HG03025 (cell line): Measurements from ENCODE around the gene MACF1.

Source experiments
- ATAC-seq: cut with Tn5 transposase; IDR thresholded peaks from one replicate; pipeline ENCODE4 v1.9.1; 2021; ENCODE audit warnings: mild to moderate bottlenecking, moderate library complexity; ENCODE audit not compliant: unreplicated experiment, low FRiP score

The MACF1 gene

DNA sequence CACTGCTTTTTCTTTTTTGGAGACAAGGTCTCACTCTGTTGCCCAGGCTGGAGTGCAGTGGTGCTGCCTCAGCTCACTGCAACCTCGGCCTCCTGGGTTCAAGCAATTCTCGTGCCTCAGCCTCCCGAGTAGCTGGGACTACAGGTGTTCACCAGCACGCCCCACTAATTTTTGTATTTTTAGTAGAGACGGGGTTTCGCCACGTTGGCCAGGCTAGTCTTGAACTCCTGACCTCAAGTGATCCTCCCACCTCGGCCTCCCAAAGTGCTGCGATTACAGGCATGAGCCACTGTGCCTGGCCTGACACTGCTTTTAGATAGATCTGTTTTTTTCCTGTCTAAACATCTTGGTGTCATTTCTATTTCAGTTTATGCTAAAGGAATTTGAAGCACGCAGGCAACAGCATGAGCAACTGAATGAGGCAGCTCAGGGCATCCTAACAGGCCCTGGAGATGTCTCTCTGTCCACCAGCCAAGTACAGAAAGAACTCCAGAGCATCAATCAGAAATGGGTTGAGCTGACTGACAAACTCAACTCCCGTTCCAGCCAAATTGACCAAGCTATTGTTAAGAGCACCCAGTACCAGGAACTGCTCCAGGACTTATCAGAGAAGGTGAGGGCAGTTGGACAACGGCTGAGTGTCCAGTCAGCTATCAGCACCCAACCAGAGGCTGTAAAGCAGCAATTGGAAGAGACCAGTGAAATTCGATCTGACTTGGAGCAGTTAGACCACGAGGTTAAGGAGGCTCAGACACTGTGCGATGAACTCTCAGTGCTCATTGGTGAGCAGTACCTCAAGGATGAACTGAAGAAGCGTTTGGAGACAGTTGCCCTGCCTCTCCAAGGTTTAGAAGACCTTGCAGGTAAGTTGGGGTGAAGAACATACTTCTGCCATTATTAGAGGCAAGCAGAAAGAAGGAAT lies 180.8 kb downstream of the MACF1 start:
- no peak for ATAC-seq

DNA sequence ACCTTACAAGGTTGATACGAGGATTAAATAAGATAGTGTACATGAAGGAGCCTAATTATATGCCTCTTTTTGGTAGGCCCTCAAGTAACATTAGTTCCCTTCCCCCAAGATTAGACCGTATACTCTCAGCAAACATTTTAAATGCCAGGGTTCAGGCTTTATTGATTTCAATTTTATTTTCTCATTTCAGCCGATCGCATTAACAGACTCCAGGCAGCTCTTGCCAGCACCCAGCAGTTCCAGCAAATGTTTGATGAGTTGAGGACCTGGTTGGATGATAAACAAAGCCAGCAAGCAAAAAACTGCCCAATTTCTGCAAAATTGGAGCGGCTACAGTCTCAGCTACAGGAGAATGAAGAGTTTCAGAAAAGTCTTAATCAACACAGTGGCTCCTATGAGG lies 182.5 kb downstream of the MACF1 start:
- ATAC-seq = no peak

DNA sequence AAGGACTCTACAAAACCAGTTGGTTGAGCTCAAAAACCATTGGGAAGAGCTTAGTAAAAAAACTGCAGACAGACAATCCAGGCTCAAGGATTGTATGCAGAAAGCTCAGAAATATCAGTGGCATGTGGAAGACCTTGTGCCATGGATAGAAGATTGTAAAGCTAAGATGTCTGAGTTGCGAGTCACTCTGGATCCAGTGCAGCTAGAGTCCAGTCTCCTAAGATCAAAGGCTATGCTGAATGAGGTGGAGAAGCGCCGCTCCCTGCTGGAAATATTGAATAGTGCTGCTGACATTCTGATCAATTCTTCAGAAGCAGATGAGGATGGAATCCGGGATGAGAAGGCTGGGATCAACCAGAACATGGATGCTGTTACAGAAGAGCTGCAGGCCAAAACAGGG lies 183.0 kb downstream of the MACF1 start:
- ATAC-seq = no peak

DNA sequence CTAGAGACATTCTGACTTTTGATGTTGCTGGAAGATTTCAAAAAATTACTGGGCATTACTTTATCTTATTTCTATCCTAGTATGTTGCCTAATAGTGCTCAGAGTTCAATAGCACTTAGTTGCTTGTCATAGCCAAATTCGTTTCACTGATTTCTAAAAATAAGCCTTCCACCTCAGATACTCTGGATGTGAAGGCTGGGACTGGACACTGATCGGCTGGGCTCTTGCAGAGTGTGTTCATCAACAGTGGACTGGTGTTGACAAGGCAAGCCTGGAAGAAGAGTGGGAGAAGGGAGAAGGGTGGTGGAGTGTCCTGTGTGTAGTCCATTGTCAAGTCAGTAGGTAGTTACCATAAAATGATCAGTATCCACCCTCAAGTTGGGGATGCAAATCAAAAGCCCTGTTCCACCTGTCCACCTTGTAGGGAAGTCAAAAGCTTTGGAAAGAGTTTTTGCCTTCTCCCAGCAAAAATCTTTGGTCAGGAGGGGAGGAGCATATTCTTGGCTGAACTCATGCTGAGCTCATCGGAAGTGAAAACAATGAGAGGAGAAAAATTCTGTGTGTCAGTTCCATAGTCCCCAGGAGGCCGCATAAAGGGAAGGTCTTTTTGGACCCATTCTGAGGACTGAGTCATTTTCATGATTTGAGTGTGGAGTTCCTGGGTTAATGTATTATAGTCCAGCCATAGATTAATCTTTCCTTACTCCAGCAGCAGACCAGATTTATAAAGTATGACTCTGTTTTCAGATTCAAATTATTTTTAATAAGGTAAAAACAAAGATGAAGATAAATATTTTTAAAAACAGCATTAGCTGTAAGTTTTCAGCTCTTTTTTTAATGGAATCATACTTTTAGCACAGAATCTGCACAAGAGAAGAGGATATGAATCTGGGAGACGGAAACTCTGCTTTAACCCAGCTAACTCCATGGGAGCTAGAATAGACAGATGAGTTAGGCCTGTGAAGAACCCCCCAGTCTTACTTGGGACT lies 187.5 kb downstream of the MACF1 start:
- no peak for ATAC-seq

DNA sequence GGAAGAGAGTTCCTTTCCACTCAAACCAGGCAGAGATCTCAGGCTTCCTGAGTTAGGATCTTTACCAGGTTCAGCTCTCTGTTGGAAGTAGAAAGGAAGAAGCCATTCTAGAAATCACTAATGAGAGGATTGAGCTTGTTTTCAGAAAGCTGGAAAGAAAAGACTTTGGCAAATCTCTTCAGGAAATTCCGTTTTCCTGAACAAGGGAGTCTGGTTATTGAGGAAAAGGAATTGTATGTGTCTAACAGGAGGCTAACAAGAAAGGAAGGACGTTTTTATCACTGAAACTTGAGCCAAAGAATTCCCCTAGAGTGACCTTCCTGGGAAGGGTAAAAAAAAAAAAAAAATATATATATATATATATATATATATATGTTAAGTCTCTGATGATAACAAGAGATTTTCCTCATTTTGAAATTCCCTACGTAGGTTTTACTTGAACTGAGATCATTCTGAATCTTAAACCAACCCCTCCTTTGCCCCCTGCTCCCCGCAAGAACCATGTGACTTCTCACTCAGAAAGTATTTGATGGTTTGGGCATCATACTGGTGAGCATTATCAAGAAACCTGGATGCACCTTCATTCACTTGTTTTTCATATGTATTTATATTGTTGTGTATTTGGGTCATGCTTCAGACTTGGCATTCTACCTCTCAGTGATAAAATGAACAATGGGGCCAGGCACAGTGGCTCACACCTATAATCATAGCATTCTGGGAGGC lies 188.5 kb downstream of the MACF1 start:
- no peak for ATAC-seq

DNA sequence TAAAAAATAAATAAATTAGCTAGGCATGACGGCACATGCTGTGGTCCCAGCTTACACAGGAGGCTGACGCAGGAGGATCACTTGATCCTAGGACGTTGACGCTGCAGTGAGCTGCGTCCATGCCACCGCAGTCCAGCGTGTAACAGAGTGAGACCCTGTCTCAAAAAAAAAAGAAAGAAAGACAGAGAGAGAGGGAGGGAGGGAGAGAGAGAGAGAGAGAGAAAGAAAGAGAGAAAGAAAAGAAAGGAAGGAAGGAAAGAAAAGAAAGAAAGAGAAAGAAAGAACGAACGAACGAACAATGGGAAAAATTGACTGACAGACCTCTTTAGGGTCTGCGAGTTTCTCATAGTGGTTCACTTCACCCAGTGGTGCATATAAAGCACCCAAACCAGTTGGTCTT lies 189.2 kb downstream of the MACF1 start:
- ATAC-seq = no peak

DNA sequence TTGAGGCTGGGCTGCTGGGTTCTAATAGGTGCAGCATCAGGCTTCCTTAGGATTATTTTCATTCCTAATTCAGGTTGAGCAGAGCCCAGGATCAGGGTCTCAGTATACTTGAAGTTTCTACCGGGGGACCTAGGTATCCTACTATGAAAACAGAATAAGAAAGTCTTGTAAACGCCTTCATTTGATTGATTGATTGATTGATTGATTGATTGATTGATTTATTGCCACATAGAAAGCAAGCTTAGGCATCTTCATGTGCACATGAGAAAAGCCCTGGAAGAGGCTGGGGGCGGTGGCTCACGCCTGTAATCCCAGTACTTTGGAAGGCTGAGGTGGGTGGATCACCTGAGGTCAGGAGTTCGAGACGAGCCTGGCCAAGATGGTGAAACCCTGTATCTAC lies 189.6 kb downstream of the MACF1 start:
- no peak for ATAC-seq

DNA sequence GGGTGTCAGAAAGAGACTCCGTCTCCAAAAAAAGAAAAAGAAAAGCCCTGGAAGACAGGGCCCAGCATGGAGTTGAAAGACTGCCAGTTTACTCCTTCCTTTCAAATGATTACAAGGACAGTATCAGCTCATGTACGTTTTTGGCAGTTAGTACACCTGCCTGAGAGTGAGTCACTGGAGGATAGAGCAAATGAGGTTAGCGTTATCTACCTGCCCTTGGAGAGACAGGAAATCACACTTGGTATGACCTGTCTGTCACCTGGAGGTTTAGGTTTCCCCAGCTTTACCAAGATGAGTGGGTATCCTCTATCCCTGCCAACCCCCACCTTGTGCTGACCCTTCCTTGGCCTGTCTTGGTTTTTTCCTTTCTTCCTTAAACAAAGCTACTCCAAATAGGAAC lies 190.1 kb downstream of the MACF1 start:
- no peak for ATAC-seq

DNA sequence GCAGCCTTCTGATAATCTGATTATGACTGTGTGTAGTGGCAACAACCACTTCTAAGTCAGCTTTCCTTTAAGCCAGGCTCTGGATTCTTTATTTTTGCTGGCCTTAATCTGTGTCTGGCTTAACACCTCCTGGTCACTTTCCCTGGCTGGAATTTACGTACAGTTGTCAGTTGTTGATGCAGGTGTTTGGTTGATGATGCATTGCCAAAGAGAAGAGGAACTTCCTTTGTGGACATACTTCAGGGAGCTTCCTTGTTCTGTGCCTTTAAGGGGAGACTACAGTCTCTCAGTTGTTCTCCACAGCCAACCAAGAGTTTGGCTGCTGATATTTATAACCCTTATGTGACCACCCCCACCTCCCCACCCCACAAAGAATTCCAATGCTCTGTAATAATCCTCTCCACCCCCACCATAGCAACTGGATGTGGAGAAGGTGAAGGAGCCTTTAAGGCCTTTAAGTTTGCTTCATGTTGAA lies 190.9 kb downstream of the MACF1 start:
- ATAC-seq = no peak

DNA sequence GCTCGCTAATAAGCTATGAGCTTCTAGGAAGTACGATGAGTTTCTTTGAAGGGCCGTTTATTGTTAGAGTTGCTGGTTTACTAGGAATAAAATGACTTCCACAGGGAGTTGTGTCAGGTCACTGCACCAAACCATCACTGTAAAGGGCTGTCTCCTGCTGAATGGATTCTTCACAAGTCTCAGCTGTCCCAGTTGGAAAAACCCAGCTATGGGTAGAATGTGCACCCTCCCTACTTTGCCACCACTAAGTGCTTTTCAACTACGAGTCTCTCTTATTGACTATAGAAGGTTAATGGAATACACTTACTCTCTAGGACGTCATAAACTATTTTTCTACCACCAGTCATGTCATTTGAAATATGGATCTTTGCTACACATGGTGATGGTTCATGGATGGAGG lies 192.2 kb downstream of the MACF1 start:
- ATAC-seq = no peak

DNA sequence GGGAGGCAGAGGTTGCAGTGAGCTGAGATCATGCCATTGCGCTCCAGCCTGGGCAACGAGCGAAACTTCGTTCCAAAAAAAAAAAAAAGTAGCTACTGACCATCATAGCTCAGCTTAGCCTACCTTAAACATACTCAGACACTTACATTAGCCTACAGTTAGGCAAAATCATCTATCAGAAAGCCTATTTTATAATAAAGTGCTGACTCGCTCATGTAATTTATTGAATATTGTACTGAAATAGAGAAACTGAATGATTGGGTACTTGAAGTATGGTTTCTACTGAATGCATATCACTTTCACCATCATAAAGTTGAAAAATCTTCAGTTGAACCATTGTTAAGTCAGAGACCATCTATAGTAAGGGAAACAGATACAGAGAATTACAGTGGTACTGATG lies 193.0 kb downstream of the MACF1 start:
- no peak for ATAC-seq

DNA sequence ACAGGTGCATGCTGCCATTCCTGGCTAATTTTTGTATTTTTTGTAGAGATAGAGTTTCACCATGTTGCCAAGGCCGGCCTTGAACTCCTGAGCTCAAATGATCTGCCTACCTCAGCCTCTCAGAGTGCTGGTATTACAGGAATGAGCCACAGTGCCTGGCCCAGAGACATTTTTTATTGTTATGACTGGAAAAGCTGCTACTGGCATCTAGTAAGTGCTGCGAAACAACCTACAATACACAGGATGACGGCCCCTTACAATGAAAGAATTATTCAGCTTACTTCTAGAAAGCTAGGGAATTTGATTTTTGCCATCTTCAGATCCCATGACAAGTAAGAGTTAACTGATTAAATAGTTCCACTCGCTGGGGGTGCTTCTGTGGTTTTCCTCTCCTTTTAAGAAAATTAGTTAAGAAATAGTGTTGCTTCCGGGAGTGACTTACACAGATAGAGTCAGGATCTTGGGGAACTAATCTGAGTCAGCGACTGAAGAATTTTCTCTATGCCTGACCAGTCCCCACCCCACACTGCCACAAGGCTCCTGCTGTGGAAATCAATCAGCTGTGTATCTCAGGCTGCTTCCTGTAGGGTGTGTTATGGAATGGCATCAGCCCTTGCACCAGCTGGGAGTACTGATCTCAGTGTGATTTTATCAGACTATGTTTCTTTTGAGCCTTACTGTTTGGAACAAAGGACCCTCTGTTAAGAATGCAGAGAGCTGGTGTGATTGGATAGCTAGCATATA lies 194.0 kb downstream of the MACF1 start:
- no peak for ATAC-seq

DNA sequence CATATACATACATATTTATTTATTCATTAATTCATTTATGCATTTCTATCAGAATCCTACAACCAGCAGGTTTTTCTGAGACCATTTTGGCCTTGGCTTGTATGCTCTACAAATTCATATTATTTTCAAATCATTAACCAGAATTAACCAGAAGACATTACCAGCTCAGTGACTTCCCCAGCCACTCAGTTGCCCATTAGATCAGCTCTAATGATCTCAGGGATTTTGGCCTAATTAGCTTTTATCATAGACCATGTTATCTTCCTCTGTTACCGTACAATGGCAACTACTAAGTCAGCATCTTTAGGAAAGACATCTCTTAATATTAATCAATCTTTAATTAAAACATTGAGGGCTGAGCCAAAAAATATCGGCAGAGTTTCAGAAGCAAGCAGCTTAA lies 196.6 kb downstream of the MACF1 start:
- no peak for ATAC-seq

DNA sequence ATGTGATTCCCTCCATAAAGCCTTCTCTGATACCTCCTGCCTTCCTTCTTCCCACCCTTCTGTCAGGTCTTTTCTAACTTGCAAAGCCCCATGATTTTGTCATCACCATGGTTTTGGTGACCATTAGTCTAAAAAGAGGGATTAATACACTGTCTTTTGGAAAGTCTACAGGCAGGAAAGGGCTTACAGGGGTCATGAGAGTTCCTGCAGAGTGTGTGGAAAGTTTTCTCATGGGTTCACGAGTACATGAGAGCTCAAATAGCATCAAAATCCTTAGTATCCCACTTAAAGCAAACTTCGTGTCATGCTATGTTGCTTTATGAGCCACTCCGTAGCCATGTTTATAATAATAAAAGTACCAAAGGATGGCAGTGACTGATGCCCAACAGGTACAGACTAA lies 200.4 kb downstream of the MACF1 start:
- ATAC-seq = no peak

DNA sequence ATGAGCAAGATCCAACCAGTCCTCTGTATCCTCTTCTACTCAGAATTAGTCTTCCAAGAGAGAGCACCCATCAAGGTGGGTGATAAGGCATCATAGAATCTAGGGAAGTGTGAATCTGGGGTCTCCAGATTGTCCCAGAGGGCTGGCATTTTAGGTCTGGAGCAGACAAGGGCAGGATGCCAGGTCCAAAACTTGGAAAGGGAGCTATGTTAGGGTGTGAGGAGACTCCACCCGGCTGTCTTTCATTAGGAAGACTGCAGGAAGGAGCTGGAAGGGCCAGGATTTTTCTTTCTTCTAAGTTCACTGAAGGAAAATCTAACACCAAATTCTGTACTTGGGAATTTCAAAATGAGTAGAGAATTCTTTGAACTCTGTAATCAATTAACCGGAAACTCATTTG lies 200.9 kb downstream of the MACF1 start:
- ATAC-seq = no peak

DNA sequence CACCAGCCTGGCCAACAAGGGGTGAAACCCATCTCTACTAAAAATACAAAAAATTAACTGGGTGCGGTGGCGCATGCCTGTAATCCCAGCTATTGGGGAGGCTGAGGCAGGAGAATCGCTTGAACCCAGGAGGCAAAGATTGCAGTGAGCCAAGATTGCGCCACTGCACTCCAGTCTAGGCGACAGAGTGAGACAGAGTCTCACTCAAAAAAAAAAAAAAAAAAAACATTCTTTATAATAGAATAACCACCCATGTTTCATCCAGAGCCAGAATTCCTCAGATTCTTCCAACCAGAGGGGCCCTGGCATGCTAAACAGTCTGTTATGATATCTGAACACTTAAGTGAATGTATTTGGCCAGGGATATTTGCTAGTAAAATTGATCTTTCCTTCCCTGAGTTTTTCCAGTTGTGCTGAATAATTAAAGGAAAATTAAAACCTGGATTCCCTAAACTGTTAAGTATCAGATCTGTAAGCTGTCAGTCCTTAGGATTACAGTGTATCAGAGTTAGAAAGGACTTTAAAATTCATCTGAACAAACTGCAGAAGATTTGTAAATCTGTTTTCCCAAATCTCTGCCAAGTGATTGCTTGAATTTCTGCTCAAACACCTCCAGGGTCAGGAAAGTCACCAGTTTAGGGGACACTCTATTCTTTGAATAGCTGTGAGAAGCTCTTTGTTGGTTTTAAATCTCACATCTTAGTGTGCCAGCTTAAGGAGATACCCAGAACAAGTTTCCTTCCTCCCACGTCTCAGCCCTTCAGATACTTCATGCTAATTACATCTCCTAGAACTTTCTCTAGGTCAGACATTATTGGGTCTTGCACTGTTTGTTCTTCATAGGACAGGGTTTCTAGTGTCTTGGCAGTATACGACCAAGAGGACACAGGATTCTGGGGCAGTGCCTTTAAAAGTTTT lies 202.3 kb downstream of the MACF1 start:
- ATAC-seq = no peak

DNA sequence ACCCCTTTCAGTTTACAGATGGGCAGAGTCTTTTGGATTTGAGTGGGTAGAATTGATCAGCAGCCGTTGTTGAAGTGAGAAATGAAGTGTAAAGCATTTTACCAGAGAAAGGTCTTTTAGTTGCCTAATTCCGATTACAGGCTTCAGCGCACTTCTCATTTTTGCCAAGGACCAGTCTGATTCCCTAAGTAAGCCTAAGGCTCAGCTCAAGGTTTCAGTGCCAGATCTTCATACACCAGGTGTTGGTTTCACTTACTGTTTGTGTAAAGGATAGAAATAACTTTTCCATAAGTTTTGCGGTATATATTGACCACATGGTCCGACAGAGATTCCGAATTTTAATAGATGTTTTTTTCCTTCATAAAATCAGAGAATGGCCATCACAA lies 203.0 kb downstream of the MACF1 start:
- ATAC-seq = no peak

DNA sequence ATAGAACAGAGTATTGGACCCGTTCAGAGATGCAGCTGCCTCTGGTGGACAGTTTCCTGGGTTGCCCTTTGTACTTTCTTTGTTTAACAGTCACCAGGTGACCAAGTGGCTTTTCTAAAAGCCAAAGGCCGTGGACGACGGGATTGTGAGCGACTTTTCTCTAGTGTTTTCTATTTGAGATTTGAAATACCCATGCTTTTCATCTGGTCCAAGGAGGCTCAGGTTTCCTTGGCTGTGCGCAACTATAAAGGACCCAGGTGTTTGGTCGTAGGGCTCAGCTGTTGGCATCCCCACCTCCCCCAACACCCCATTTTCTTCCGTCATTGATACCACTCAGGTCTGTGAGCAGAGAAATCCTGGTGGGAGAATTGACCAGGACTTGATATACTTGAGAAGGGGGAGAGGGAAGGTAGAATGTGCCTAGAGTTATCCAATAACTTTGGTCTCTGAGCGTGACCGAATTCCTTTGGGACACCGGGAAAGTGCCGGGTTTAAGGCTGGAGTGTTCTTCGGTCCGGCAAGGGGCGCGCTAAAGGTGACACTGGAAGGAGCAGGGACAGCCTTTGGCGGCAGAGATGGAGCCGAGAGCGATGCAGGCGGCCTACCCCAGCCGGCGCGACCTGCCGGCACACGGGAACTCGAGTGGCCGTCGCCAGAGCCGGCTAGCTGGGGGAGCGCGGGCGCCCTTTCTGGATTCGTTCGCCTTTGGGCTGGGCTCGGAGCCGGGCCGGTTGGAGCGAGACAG lies 203.6 kb downstream of the MACF1 start:
- ATAC-seq = no peak
